Activated CD8-positive, alpha-beta memory T cell treated with anti-CD3 and anti-CD28 coated beads, Interleukin-2, amount 10 ng/mL, durations not matched to agents 7 days and 5 days (primary cell): ENCODE data around the gene MRPL37. TPM values are rescaled to one million over a fixed set of nuclear protein-coding genes. Genes with fewer than 3 reads are reported as not detected.

Experiments used
- ATAC-seq: fragments of 150-1000 bp; cut with Tn5 transposase; one replicate; pipeline ENCODE4 v1.10.0; 2021; ENCODE audit warnings: moderate library complexity
- CTCF ChIA-PET: fragments of 350-600 bp; sonication (Branson Sonifier 250); formaldehyde crosslinking; loops from one replicate; lab custom pipeline; 2021; ENCODE audit warnings: antibody characterized with exemption; lab: Charles Lee
- DNase-seq: peaks from one replicate; pipeline ENCODE4 v3.0.0-alpha.2; 2020
- H3K27ac Mint-ChIP-seq: one replicate; pipeline ENCODE4 v1.8.0; 2021; ENCODE audit warnings: mild to moderate bottlenecking, mixed read lengths
- H3K27me3 Mint-ChIP-seq: one replicate; pipeline ENCODE4 v1.8.0; 2021; ENCODE audit warnings: mixed read lengths
- H3K36me3 Mint-ChIP-seq: one replicate; pipeline ENCODE4 v1.8.0; 2021; ENCODE audit warnings: mild to moderate bottlenecking, mixed read lengths
- H3K4me1 Mint-ChIP-seq: one replicate; pipeline ENCODE4 v1.8.0; 2021; ENCODE audit warnings: mixed read lengths
- H3K4me3 Mint-ChIP-seq: one replicate; pipeline ENCODE4 v1.8.0; 2021; ENCODE audit warnings: mild to moderate bottlenecking, moderate library complexity, mixed read lengths
- H3K9me3 Mint-ChIP-seq: one replicate; pipeline ENCODE4 v1.8.0; 2022; ENCODE audit warnings: low read depth, mixed read lengths
- total RNA-seq, 2 experiments: library from RNA; stranded (reverse); gene quantifications; one replicate each; pipeline ENCODE4 v1.2.3, GENCODE V29; 2021

MRPL37 gene
- total RNA-seq, 2 experiments from 2014 or later, result 122 to 147 TPM

DNA sequence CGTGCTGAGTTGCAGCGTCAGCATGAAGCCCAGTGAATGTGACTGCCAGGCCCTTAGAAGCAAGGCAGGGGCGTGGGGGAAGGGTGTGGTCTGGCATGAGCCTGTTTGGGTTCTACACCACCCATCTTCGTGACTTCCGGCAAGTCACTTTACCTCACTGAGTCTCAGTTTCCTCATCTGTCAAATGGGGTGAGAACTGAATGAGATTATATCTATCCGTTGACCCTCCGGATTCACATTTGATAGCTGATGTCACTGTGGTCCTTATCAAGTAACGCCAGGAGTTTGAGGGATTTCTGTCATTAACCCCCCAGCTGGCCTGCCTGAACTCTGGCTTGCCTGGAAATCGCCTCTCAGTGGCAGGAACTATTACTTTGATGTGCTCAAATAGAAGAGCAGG is 15.6 kb downstream of the MRPL37 start:
- DNase-seq (no peak), ATAC-seq (no peak)
- Mint-ChIP-seq H3K27me3 (no peaks in the 10 kb centered on the region), H3K4me3 (no peak overlapping the region), H3K27ac (no peak overlapping the region), H3K9me3 (no peaks in the 10 kb centered on the region), H3K36me3 (peaks cover 57% of the 10 kb centered on the region), H3K4me1 (peaks cover 6% of the 10 kb centered on the region)
- CTCF ChIA-PET, result no interaction called here

DNA sequence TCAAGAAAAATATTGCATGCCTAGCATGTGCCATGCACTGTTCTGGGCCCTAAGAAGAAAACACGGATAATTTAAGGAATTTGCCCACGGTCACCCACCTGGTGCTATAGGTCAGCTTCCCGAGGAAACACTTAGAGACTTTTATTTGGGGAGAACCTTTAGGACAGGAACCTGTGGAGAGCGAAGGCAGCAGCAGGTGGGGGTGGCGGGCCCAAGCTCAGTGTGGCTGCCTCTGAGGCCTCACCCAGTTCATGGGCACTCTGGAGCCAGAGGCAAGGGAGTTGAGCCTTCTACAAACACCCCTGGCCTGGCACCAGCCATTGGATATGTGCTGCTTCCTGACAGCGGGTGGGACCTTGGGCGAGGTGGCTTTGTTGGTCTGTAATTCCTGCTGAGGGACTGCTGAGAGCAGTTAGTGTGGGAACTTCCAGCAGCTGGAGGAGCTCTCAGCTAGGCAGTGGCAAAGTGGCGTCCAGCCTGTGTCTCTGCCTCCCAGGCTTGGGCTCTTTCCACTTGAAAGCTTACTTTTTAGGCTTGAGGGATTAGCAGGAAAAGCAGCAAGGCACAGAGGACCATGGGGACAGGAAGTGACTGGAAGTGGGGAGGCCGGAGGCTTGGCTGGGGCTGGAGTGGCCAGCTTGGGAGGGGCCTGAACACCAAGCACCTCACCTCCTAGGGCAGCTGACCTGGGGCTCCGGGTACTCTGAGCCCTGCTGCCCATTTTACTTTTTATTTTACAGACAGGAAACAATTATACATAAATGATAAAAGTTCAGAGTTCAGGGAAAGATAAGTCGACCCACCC is 19.1 kb downstream of the MRPL37 start:
- DNase-seq, result no peak

DNA sequence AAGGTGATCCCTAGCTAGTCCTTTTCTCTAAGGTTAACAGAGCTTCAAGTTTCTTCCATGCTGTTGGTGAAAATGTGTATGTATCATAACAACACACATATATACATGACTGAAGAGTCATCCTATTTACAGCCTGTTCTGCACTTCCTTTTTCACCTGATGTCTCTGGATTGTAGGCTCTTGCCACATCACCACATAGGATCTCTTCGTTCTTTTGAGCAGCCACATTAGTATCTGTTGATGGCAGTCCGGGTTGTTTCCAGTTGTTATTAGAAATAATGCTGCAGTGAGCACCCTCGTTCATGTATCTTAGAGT is 19.7 kb downstream of the MRPL37 start:
- Mint-ChIP-seq H3K36me3 (peaks cover 34% of the 10 kb centered on the region), H3K9me3 (no peaks in the 10 kb centered on the region)
- CTCF ChIA-PET, result interaction anchor here (0.7 to 1.2 kb wide), 2 partner anchors 17 to 402 kb away, joined by 3 read pairs; no protein-coding TSS in a partner anchor

More for the DNA sequence above, 19.1 kb downstream of the MRPL37 start:
- no peaks in the 10 kb centered on the region for H3K27me3 Mint-ChIP-seq
- H3K4me1 Mint-ChIP-seq, result peaks cover 6% of the 10 kb centered on the region
- H3K36me3 Mint-ChIP-seq, result peaks cover 38% of the 10 kb centered on the region
- ATAC-seq, result no peak
- peak overlapping the region; percentile 2 for H3K27ac Mint-ChIP-seq
- H3K4me3 Mint-ChIP-seq, result no peak overlapping the region
- H3K9me3 Mint-ChIP-seq, result no peaks in the 10 kb centered on the region
- CTCF ChIA-PET, result interaction anchor here (1.2 kb wide), 1 partner anchor 16 kb away, joined by 3 read pairs; no protein-coding TSS in a partner anchor

DNA sequence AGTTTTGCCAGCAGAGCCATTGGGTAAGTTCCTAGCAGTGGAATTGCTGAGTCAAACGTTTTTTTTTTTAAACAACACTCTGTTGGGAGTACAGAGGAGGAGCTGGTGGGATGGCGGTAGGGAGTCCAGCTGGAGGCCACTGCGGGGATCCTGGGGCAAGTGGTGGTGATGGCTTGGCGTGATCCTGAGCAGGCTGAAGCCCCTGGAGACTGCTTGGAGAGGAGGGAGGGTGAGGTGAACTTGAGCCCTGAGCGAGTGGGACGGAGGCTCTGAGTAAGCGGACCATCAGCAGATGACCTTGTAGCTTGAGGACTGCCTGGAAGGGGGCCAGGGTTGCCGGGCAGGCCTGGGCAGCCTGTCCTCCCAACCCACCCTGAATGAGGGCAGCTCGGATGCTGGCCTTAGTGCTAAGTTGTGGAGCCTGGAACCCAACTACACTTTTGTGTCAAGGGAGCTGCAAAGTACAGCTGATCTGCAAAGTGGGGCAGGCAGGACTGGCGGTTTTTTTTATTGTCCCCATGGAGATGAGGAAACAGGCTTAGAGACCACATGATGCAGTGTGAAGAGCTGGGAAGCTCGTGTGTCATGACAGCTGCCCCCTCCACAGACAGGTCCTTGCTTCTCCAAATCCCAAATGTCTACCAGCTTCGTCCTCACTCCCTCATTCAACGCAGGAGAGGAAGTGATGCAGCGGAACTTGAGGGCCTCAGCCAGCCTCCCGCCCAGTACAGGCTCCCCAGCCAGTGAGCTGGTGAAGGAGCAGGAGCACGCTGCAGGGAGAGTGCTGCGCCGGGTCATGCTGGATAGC is 20.2 kb downstream of the MRPL37 start:
- Mint-ChIP-seq H3K4me3 (no peak overlapping the region), H3K27ac (no peak overlapping the region), H3K36me3 (peaks cover 34% of the 10 kb centered on the region), H3K9me3 (no peaks in the 10 kb centered on the region), H3K27me3 (no peaks in the 10 kb centered on the region), H3K4me1 (peaks cover 6% of the 10 kb centered on the region)
- CTCF ChIA-PET, result interaction anchor here (0.7 to 1.2 kb wide), 2 partner anchors 18 to 403 kb away, joined by 3 read pairs; no protein-coding TSS in a partner anchor
- DNase-seq (no peak), ATAC-seq (no peak)

More for the DNA sequence above, 19.7 kb downstream of the MRPL37 start:
- H3K27ac Mint-ChIP-seq, result no peak overlapping the region
- no peak for DNase-seq
- no peaks in the 10 kb centered on the region for H3K27me3 Mint-ChIP-seq
- no peak overlapping the region for H3K4me3 Mint-ChIP-seq
- no peak for ATAC-seq
- peaks cover 6% of the 10 kb centered on the region for H3K4me1 Mint-ChIP-seq

DNA sequence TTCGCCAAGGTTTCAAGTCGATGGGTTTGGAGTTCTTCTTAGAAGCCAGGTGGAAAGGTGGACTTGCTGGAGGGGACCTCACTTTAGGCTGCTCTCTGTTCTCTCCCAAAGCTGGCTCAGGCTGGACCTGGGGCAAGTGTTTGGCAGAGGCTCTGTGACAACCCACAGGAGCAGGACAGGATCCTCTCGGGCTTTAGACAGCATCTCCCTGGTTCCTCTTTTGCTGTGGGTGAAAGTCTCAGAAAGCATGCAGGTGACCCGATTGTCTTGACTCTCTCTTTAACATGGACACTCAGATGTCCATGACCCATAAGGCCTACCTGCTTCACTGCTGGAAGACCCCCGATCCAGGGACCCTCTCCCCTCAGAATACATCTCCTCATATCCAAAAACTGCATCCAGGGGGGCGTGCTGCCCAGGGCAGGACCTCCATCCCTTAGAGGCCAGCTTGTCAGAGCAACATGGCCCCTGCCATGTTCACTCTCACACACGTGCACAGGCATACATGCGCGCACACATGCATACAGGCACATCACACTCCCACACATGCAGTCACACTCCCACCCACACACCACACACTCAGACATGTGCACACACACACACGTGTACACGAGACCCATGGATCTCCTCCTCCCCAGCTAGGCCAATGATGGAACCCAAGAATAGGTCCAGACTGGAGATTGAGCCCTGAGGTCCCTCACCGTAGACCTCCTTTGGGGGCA is 21.3 kb downstream of the MRPL37 start:
- H3K27ac Mint-ChIP-seq, result peak overlapping the region; percentile 11
- no peaks in the 10 kb centered on the region for H3K27me3 Mint-ChIP-seq
- H3K9me3 Mint-ChIP-seq, result no peaks in the 10 kb centered on the region
- ATAC-seq, result no peak
- H3K4me1 Mint-ChIP-seq, result peaks cover 6% of the 10 kb centered on the region
- CTCF ChIA-PET, result no interaction called here
- peaks cover 27% of the 10 kb centered on the region for H3K36me3 Mint-ChIP-seq
- DNase-seq, result no peak
- no peak overlapping the region for H3K4me3 Mint-ChIP-seq

DNA sequence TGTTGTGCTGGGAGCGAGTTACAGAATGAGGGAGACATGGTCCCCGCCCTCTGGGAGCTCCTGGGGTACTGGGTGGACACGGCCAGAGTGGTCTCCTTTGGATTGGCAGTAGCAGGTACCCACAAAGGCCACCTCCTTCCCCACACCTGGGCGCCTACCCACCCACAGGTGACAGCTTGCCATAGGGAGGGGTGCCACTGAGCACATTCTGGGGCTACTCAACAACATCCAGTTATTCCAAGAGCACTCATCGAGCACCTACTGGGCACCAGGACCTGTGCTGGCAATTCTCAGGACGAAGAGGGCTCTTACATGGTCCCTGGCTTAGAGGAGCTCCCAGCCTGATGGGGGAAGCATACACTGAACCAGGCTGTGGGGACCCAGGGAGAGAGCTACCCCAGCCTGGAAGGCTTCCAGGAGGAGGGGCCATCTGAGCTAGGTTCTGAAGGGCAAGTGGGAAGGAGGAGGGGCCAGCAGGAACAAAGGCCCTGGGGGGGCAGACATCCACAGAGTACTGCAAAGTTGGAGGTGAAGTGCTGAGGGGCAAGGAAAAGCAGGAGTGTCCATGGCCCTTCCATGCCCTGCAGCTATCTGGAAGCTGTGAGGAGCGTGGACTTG is 22.0 kb downstream of the MRPL37 start:
- H3K4me3 Mint-ChIP-seq, result no peak overlapping the region
- H3K36me3 Mint-ChIP-seq, result peaks cover 20% of the 10 kb centered on the region
- H3K4me1 Mint-ChIP-seq, result peaks cover 6% of the 10 kb centered on the region
- H3K27me3 Mint-ChIP-seq, result no peaks in the 10 kb centered on the region
- ATAC-seq, result no peak
- H3K9me3 Mint-ChIP-seq, result no peaks in the 10 kb centered on the region
- H3K27ac Mint-ChIP-seq, result no peak overlapping the region
- CTCF ChIA-PET, result no interaction called here
- no peak for DNase-seq

DNA sequence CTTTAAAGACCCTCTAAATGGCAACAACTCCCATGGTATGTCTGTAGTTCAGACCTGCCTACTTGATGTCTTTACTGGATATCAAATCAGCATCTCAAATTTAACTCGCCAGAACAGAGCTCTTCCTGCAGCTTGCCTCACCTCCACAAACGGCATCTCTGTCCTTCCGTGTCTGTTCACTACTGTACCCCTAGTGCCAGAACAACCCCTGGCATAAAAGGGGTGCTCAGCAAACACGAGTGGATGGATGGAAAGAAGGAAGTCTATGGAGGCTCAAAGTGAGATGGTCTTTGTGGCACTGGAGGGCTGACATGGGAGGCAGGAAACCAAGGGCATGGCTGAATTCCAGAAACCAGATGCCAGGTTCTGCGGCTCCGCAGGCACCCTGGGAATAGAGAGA is 22.7 kb downstream of the MRPL37 start:
- no peak for ATAC-seq
- CTCF ChIA-PET, result no interaction called here
- no peak overlapping the region for H3K27ac Mint-ChIP-seq

DNA sequence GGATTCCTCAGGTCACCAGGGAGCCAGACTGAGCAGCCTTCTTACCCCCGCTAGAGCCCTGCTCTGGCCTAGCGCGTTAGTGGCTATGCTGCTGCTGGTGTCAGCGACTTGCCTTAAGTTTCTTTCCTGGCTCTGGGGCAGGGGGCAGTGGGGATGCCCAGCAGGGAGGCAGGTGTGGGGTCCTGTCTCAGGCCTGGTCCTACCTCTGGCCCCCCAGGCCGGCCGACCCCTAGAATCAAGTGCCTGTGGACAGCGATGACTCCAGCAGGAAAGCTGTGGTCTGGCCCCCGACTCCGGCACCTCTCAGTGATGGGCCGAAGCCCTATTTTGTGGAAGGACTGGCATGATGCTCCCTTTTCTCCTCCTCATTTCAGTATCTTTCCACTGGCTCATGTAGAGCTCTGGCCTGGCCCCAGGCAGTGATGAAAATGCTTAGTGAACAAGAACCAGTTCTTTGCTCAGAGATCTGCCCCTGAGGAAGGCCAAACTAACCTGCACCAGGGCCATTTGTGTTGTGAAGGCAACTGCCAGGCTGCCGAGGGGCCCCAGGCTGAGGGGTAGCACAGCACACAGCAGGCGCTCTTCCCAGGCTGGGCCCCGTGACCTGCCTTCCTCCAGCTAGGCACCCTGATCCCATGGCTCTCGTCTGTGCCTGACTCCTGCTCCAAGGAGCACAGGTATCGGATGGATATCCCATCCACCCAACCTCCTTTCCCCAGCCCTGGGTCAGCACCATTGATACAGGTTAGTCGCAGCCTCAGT is 23.7 kb downstream of the MRPL37 start:
- no peaks in the 10 kb centered on the region for H3K27me3 Mint-ChIP-seq
- no peak overlapping the region for H3K27ac Mint-ChIP-seq
- CTCF ChIA-PET, result no interaction called here
- H3K36me3 Mint-ChIP-seq, result peaks cover 8% of the 10 kb centered on the region
- H3K4me3 Mint-ChIP-seq, result no peak overlapping the region
- peaks cover 12% of the 10 kb centered on the region for H3K4me1 Mint-ChIP-seq
- ATAC-seq (no peak), DNase-seq (no peak)
- no peaks in the 10 kb centered on the region for H3K9me3 Mint-ChIP-seq

More for the DNA sequence above, 22.7 kb downstream of the MRPL37 start:
- H3K4me3 Mint-ChIP-seq, result no peak overlapping the region
- no peaks in the 10 kb centered on the region for H3K9me3 Mint-ChIP-seq
- H3K36me3 Mint-ChIP-seq, result peaks cover 14% of the 10 kb centered on the region
- H3K4me1 Mint-ChIP-seq, result peaks cover 6% of the 10 kb centered on the region
- DNase-seq, result no peak
- H3K27me3 Mint-ChIP-seq, result no peaks in the 10 kb centered on the region

DNA sequence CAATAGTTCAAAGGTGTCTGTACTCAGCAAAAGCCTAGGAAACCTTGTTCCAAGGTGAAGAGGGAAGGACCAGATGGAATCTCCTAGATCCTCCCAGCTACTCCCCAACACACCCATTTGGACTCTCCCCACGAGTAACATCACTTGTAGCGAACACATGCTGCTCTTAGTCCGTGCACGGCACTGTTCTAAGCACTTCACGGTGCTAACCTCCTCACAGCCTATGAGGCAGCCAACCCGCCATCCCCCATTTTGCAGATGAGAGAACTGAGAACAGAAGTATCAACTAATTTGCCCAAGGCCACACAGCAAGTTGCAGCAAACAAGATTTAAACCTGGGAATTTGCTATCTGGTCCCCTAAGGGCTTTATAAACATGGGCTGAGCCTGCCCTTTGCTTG is 24.3 kb downstream of the MRPL37 start:
- Mint-ChIP-seq H3K4me3 (no peak overlapping the region), H3K9me3 (no peaks in the 10 kb centered on the region), H3K27me3 (no peaks in the 10 kb centered on the region), H3K4me1 (peaks cover 14% of the 10 kb centered on the region), H3K36me3 (peaks cover 7% of the 10 kb centered on the region), H3K27ac (no peak overlapping the region)
- CTCF ChIA-PET, result no interaction called here
- ATAC-seq (no peak), DNase-seq (no peak)

DNA sequence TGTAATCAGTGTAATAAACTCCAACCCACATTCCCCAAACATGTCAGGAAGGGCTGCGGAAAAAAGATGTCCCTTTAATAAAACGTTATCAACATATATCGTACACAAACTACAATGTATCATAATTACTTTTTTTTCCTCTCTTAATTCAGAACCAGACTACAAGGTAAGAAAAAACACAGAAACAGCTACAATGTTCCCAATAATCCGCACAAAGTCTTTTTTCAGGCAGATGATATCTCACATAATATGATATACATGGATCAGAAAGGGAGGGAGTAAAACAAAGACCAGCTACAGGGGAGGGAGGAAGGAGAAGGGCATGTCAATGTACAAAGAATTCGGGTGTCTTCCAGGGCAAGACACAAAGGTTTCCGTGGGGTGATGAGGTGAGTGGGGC is 25.4 kb downstream of the MRPL37 start:
- CTCF ChIA-PET, result no interaction called here
- Mint-ChIP-seq H3K4me3 (no peak overlapping the region), H3K4me1 (peaks cover 23% of the 10 kb centered on the region), H3K36me3 (peaks cover 7% of the 10 kb centered on the region), H3K27me3 (no peaks in the 10 kb centered on the region), H3K27ac (no peak overlapping the region), H3K9me3 (no peaks in the 10 kb centered on the region)
- DNase-seq (no peak), ATAC-seq (no peak)

DNA sequence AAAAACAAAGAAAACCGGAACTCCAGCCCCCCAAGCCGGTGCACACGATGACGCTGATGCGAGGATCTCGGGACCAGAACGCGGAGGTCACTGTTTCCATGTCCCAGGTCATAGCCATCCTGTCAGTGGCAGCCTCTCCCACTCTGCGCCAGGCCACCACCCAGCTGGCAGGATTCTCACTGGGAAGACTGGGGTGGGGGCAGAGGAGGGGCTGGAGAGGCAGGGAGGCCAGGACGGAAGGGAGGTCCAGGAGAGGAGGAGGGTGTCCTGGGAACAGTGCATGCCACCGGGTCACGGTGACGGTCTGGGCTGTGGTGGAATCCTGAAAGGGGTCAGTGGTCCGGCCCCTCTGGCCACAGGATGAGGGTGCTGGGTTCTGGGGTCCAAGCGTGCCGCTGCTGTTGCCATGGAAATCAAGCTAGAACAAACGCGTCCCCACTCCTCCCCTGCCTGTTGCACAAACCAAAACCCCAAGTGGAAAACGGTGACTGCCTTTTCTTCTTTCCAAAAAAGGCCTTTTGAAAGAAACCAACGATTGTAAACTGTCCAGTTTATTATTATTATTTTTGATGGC is 26.1 kb downstream of the MRPL37 start:
- Mint-ChIP-seq H3K27ac (no peak overlapping the region), H3K27me3 (no peaks in the 10 kb centered on the region), H3K4me1 (peaks cover 30% of the 10 kb centered on the region), H3K36me3 (peaks cover 11% of the 10 kb centered on the region), H3K9me3 (no peaks in the 10 kb centered on the region), H3K4me3 (no peak overlapping the region)
- DNase-seq (no peak), ATAC-seq (no peak)
- CTCF ChIA-PET, result no interaction called here

DNA sequence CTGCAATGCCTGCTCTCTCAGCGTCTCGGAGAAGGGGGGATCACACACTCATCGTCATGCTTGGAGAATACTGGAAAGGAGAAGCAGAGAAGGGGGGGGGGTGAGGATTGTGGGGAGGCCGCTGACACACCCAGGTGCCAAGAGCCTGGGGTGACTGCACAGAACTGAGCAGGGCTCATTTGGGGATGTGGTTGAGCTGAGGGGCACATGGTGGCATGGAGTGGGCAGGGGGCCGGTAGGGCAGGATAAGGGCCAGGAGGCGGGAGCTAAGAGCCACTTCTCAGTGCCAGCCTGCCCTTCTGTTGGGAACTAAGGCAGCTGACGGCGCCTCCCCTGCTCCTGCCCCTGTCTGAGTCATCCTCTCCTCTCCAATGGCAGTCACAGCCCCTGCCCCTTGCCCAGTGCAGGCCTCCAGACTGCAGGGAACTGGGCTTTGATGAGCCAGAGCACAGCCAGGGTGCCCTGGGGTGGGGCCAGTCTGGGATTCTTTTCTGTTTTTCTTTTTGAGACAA is 27.2 kb downstream of the MRPL37 start:
- Mint-ChIP-seq H3K27me3 (no peaks in the 10 kb centered on the region), H3K27ac (peak overlapping the region; percentile 56), H3K9me3 (no peaks in the 10 kb centered on the region), H3K36me3 (peaks cover 15% of the 10 kb centered on the region), H3K4me3 (no peak overlapping the region), H3K4me1 (peaks cover 38% of the 10 kb centered on the region)
- CTCF ChIA-PET, result interaction anchor here (1.2 to 1.7 kb wide), 3 partner anchors 19 to 262 kb away, joined by 3 to 6 read pairs (median 3); no protein-coding TSS in a partner anchor
- no peak for ATAC-seq
- no peak for DNase-seq
